CD14-positive monocyte (primary cell): Measurements from ENCODE around the gene R3HDM2. TPM values are rescaled to one million over a fixed set of nuclear protein-coding genes. Genes with fewer than 3 reads are reported as not detected.

Source experiments
- DNase-seq, 3 donors: peaks; one replicate each; pipeline ENCODE4 v3.0.0-alpha.2; 2011 to 2022
- H2AFZ ChIP-seq: 2 replicates; pipeline ENCODE4 v1.6.0; 2012; ENCODE audit warnings: mild to moderate bottlenecking, low read depth, low read length, inconsistent platforms; ENCODE audit not compliant: insufficient read depth, poor library complexity, severe bottlenecking
- H3K27ac ChIP-seq, 2 donors: 1 replicate in 1 of 2; 2 replicates in 1 of 2; pipeline ENCODE4 v1.5.1; 2012 to 2013; ENCODE audit warnings: low read length in 2 of 2, control low read depth in 1 of 2, inconsistent platforms in 1 of 2, low read depth in 1 of 2, mild to moderate bottlenecking in 1 of 2
- H3K27me3 ChIP-seq, 2 donors: one replicate each; pipeline versions ENCODE4 v1.6.0 to v1.6.1; 2011 to 2013; ENCODE audit warnings: low read length in 2 of 2; ENCODE audit not compliant: control insufficient read depth in 2 of 2, insufficient read depth in 2 of 2
- H3K36me3 ChIP-seq, 2 donors: replicated peaks in 1 of 2; 1 replicate in 1 of 2; 2 replicates in 1 of 2; pipeline versions ENCODE4 v1.5.1 to v1.6.1; 2012 to 2013; ENCODE audit warnings: low read length in 2 of 2, control low read depth in 1 of 2, inconsistent platforms in 1 of 2, mild to moderate bottlenecking in 1 of 2; ENCODE audit not compliant: insufficient read depth in 2 of 2, control insufficient read depth in 1 of 2
- H3K4me1 ChIP-seq, 2 donors: 1 replicate in 1 of 2; 2 replicates in 1 of 2; pipeline versions ENCODE4 v1.5.1 to v1.6.1; 2012 to 2013; ENCODE audit warnings: low read length in 2 of 2, control low read depth in 1 of 2, inconsistent platforms in 1 of 2, mild to moderate bottlenecking in 1 of 2, moderate library complexity in 1 of 2; ENCODE audit not compliant: insufficient read depth in 2 of 2, control insufficient read depth in 1 of 2
- H3K4me2 ChIP-seq: replicated peaks from 2 replicates; pipeline ENCODE3; 2012; ENCODE audit warnings: low read length, moderate library complexity, mild to moderate bottlenecking; ENCODE audit not compliant: poor library complexity, severe bottlenecking; ENCODE audit errors: extremely low read depth
- H3K4me3 ChIP-seq, 3 experiments: fragments of 200-600 bp in 1 of 3; sonication (generic) in 1 of 3; replicated peaks in 1 of 3; 1 replicate in 2 of 3; 2 replicates in 1 of 3; pipeline ENCODE4 v1.5.1; 2011 to 2013; ENCODE audit warnings: low read length in 3 of 3, mild to moderate bottlenecking in 3 of 3, control low read depth in 2 of 3, low read depth in 2 of 3, inconsistent platforms in 1 of 3, moderate library complexity in 1 of 3
- H3K79me2 ChIP-seq: 2 replicates; pipeline ENCODE4 v1.6.0; 2012; ENCODE audit warnings: mild to moderate bottlenecking, control low read depth, inconsistent platforms, low read length, moderate library complexity; ENCODE audit not compliant: insufficient read depth
- H3K9ac ChIP-seq: 2 replicates; pipeline ENCODE4 v1.6.0; 2017; ENCODE audit warnings: low read length, mild to moderate bottlenecking; ENCODE audit not compliant: insufficient read depth, poor library complexity, severe bottlenecking
- H3K9me3 ChIP-seq, 2 donors: replicated peaks in 1 of 2; 1 replicate in 1 of 2; 2 replicates in 1 of 2; pipeline versions ENCODE4 v1.5.1 to v1.6.1; 2012 to 2013; ENCODE audit warnings: low read length in 2 of 2, control low read depth in 1 of 2; ENCODE audit not compliant: control insufficient read depth in 1 of 2, insufficient read depth in 1 of 2
- H4K20me1 ChIP-seq: 2 replicates; pipeline ENCODE4 v1.6.0; 2012; ENCODE audit warnings: mild to moderate bottlenecking, low read length, control low read depth, moderate library complexity; ENCODE audit not compliant: insufficient read depth
- H3K27ac Mint-ChIP-seq, 7 donors: one replicate each; pipeline ENCODE4 v1.8.0; 2020; ENCODE audit warnings: mild to moderate bottlenecking in 7 of 7, mixed read lengths in 7 of 7, moderate library complexity in 6 of 7, inconsistent platforms in 2 of 7
- H3K27me3 Mint-ChIP-seq, 3 donors: one replicate each; pipeline ENCODE4 v1.8.0; 2021 to 2022; ENCODE audit warnings: low read depth in 3 of 3, mild to moderate bottlenecking in 3 of 3, mixed read lengths in 3 of 3, moderate library complexity in 3 of 3, inconsistent platforms in 1 of 3
- H3K36me3 Mint-ChIP-seq, 2 donors: one replicate each; pipeline ENCODE4 v1.8.0; 2020; ENCODE audit warnings: mixed read lengths in 2 of 2, inconsistent platforms in 1 of 2, mild to moderate bottlenecking in 1 of 2
- H3K4me1 Mint-ChIP-seq: one replicate; pipeline ENCODE4 v1.8.0; 2020; ENCODE audit warnings: mild to moderate bottlenecking, mixed read lengths
- H3K4me3 Mint-ChIP-seq, 2 donors: one replicate each; pipeline ENCODE4 v1.8.0; 2020; ENCODE audit warnings: mild to moderate bottlenecking in 2 of 2, mixed read lengths in 2 of 2, moderate library complexity in 1 of 2
- H3K9me3 Mint-ChIP-seq, 7 donors: one replicate each; pipeline ENCODE4 v1.8.0; 2020 to 2022; ENCODE audit warnings: mixed read lengths in 7 of 7, mild to moderate bottlenecking in 6 of 7, moderate library complexity in 6 of 7, inconsistent platforms in 2 of 7
- CTCF ChIP-seq: fragments of 200-600 bp; IDR thresholded peaks from one replicate; pipeline ENCODE4 v1.8.0; 2022; ENCODE audit warnings: antibody characterized with exemption, mild to moderate bottlenecking
- WGBS: methylation state at CpG from one replicate; pipeline ENCODE4 v1.1.5; 2013; ENCODE audit warnings: missing lambda C conversion rate; ENCODE audit not compliant: insufficient coverage; 5-methylcytosine and 5-hydroxymethylcytosine counted together
- intact Hi-C, 2 donors: fragments of 100-400 bp; cut with micrococcal nuclease; formaldehyde crosslinking; loops; one replicate each; pipeline versions ENCODE4 v1.15.0 to v1.15.1; 2023
- polyA plus RNA-seq, 3 donors: library from polyadenylated mRNA; depleted of rRNA in 1 of 3; unstranded in 2 of 3; stranded (reverse) in 1 of 3; fragments of 300-500 nt in 2 of 3; fragments of >200 nt in 1 of 3; fragmentation: Illumina TruSeq in 2 of 3; gene quantifications; 1 replicate in 2 of 3; 2 replicates in 1 of 3; pipeline ENCODE4 v1.2.3, GENCODE V29; 2012 to 2021

The R3HDM2 gene
- polyA plus RNA-seq, 3 donors, result 4.2 to 69.4 (median 7.3) TPM

- Histone ChIP-seq H3K9me3 (peaks cover 0 to 4% of the 10 kb centered on the region in 2 donors), H3K4me3 (no peak overlapping the region), H3K36me3 (peaks cover 7 to 25% of the 10 kb centered on the region in 2 donors), H3K4me1 (peaks cover 33 to 49% of the 10 kb centered on the region in 2 donors), H3K27me3 (peaks cover 15 to 26% of the 10 kb centered on the region in 2 donors), H2AFZ (no peak overlapping the region), H4K20me1 (peaks cover 38% of the 10 kb centered on the region), H3K9ac (no peak overlapping the region), H3K79me2 (no peaks in the 10 kb centered on the region), H3K4me2 (no peak overlapping the region), H3K27ac (no peak overlapping the region)
- H3K4me1 Mint-ChIP-seq, result peaks cover 49% of the 10 kb centered on the region
- H3K27me3 Mint-ChIP-seq, result peaks cover 46 to 55% (median 46%) of the 10 kb centered on the region in 3 donors
- H3K27ac Mint-ChIP-seq, result peak overlapping the region in 2 of 7 donors; percentile 7 to 35
- no peak for DNase-seq
- 97% methylated on average over 10 of the region's 12 CpGs for WGBS
- H3K4me3 Mint-ChIP-seq, result peak overlapping the region; percentile 6 to 16
- no peak for TF ChIP-seq CTCF
- peaks cover 0 to 10% (median 1%) of the 10 kb centered on the region in 7 donors for H3K9me3 Mint-ChIP-seq
- H3K36me3 Mint-ChIP-seq, result peaks cover 26 to 32% of the 10 kb centered on the region in 2 donors
- intact Hi-C loops, result loop anchor here in 1 of 2 donors (5.0 kb wide), 1 partner anchor 532 kb away; the partner anchor contains the start of gene SDR9C7
Observed at GRCh38 chr12:57464569-57464968, 33.7 kb upstream of the R3HDM2 start.

DNA sequence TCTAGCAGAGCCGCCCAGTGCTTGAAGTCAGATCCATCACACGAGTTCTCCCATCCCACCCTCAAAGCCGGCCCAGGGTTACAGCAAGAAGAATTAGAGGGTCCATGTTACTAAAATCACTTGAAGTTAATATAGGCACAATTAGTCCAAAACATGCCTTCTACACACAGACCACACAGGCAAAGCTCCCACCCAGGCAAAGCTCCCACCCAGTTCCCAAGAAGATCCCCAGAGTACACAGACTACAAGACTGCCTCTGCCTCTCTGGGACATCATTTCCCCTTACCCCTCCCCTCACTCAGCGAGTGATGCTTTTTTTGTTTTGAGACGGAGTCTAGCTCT is 32.0 kb upstream of the R3HDM2 start:
- peak overlapping the region; percentile 89 for H3K4me2 ChIP-seq
- peaks cover 0 to 8% of the 10 kb centered on the region in 2 donors for H3K36me3 ChIP-seq
- Mint-ChIP-seq H3K9me3 (peaks cover 0 to 10% (median 1%) of the 10 kb centered on the region in 7 donors), H3K27me3 (peaks cover 46 to 57% (median 46%) of the 10 kb centered on the region in 3 donors), H3K4me1 (peaks cover 57% of the 10 kb centered on the region), H3K4me3 (peak overlapping the region; percentile 75 to 97), H3K27ac (peak overlapping the region in 1 of 7 donors; percentile 79), H3K36me3 (peaks cover 12 to 15% of the 10 kb centered on the region in 2 donors)
- no peaks in the 10 kb centered on the region for H3K79me2 ChIP-seq
- H3K27me3 ChIP-seq, result peaks cover 15 to 26% of the 10 kb centered on the region in 2 donors
- no peak overlapping the region for H3K9ac ChIP-seq
- DNase-seq, result no peak
- intact Hi-C loops, result loop anchor here in 1 of 2 donors (5.0 kb wide), 1 partner anchor 531 kb away; the partner anchor contains the start of gene SDR9C7
- peak overlapping the region in 1 of 3 experiments; percentile 75 for H3K4me3 ChIP-seq
- H2AFZ ChIP-seq, result peak overlapping the region; percentile 61
- 58% methylated on average over 2 of the region's 5 CpGs for WGBS
- no peak overlapping the region for H3K27ac ChIP-seq
- H4K20me1 ChIP-seq, result peaks cover 21% of the 10 kb centered on the region
- TF ChIP-seq CTCF, result peak; percentile 28
- peaks cover 0 to 4% of the 10 kb centered on the region in 2 donors for H3K9me3 ChIP-seq
- peaks cover 42 to 58% of the 10 kb centered on the region in 2 donors for H3K4me1 ChIP-seq
